ENCODE data around the gene PASK.

Gene PASK

GRCh38 chr2:241064802-241065354, 84.4 kb downstream of the PASK start:
- DNase-seq (ENCODE audit: low read depth): no peak

- DNase-seq (ENCODE audit: low read depth): peak; percentile 8
These were observed 85.1 kb downstream of the PASK start for GRCh38 chr2:241064008-241064801.

- DNase-seq (ENCODE audit: low read depth): no peak
These were observed 85.7 kb downstream of the PASK start for GRCh38 chr2:241063587-241063986.

GRCh38 chr2:241063093-241063551, 86.2 kb downstream of the PASK start:
- no peak for DNase-seq (ENCODE audit: low read depth)

GRCh38 chr2:241062389-241063092, 86.7 kb downstream of the PASK start:
- DNase-seq (ENCODE audit: low read depth): no peak

GRCh38 chr2:241061275-241061674, 88.0 kb downstream of the PASK start:
- no peak for DNase-seq (ENCODE audit: low read depth)

All from activated gamma-delta T cell treated with anti-CD3 and anti-CD28 coated beads, Interleukin-2, amount 50 U/mL, for 16 hours (primary cell).